Uterus (tissue), 2 donors: ENCODE data around the gene NTRK2.

Experiments used
- CTCF ChIP-seq, 4 experiments: fragments of 200-600 bp in 2 of 4; fragments of 450-650 bp in 2 of 4; sonication (generic) in 2 of 4; IDR thresholded peaks; one replicate each; pipeline ENCODE4 v1.5.1; 2016 to 2019; ENCODE audit warnings: antibody characterized with exemption in 4 of 4, mild to moderate bottlenecking in 2 of 4, moderate library complexity in 1 of 4
- POLR2A ChIP-seq, 2 donors: fragments of 450-650 bp; IDR thresholded peaks; one replicate each; pipeline ENCODE4 v1.6.1; 2016; ENCODE audit warnings: antibody characterized with exemption in 2 of 2, mild to moderate bottlenecking in 1 of 2, moderate library complexity in 1 of 2

DNA sequence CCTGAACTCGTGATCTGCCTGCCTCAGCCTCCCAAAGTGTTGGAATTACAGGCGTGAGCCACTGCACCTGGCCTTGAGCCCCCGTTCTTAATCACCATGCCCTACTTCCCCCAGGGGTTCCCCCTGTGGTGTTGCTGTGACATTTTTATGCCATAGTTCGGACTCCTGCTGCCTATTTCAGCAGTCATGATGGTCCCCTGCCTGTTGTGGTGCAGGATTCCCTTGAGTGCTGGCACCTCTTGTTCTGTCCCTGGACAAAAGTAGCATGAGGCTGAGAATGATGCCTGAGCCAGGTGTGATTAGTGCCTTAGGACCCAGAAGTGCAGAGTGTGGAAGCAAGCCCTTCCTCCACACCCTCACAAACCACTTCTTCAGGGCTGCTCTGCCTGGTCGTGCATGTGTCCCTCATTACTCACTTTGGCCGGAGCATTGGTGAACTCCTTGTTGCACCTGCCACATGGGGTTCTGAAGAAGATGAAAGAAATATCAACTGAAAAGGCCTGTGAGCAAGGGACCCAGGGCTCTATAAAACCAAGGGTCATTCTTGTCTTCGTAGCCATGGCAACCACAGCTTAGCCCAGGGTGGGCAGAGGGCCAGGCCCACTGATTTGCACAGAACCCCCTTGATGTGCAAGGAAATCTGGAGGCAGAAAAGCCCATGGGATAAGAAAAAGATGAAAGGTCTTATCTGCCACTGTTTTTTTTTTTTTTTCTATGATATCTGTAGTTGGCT lies 228.0 kb downstream of the NTRK2 start:
- TF ChIP-seq CTCF (IDR thresholded peaks at IDR 0.05) (no peak), POLR2A (IDR thresholded peaks at IDR 0.05) (no peak)
